MG63 (cell line): ENCODE measurements around the gene SCCPDH. TPM values are rescaled to one million over a fixed set of nuclear protein-coding genes. Genes with fewer than 3 reads are reported as not detected.
"Not testable (repeated sequence)": the region's sequence is repeated elsewhere in the genome, so short reads cannot be mapped to it uniquely, and the experiment has no call there.

Source experiments
- DNase-seq: peaks from one replicate; pipeline ENCODE4 v3.0.0-alpha.2; 2020
- H3K27me3 ChIP-seq: fragments of 250-450 bp; sonication (Bioruptor Pico); 2 replicates; pipeline ENCODE4 v1.5.1; 2020; ENCODE audit warnings: mild to moderate bottlenecking, moderate library complexity
- H3K36me3 ChIP-seq: fragments of 250-450 bp; sonication (Bioruptor Pico); 2 replicates; pipeline ENCODE4 v1.5.1; 2020; ENCODE audit warnings: mild to moderate bottlenecking, moderate library complexity
- H3K4me3 ChIP-seq: fragments of 250-450 bp; sonication (Bioruptor Pico); 2 replicates; pipeline ENCODE4 v1.5.1; 2020; ENCODE audit warnings: mild to moderate bottlenecking, moderate library complexity
- H3K9me3 ChIP-seq: fragments of 250-450 bp; sonication (Bioruptor Pico); 2 replicates; pipeline ENCODE4 v1.5.1; 2020; ENCODE audit warnings: mild to moderate bottlenecking, moderate library complexity
- total RNA-seq: library from RNA; depleted of rRNA; stranded (reverse); fragments of >200 nt; shearing (Covaris generic); gene quantifications from 2 replicates; pipeline ENCODE4 v1.2.3, GENCODE V29; 2014; ENCODE audit warnings: low replicate concordance; rRNA removed

SCCPDH gene
- total RNA-seq, 1 experiment from 2014 or later, result 51.1 TPM

DNA sequence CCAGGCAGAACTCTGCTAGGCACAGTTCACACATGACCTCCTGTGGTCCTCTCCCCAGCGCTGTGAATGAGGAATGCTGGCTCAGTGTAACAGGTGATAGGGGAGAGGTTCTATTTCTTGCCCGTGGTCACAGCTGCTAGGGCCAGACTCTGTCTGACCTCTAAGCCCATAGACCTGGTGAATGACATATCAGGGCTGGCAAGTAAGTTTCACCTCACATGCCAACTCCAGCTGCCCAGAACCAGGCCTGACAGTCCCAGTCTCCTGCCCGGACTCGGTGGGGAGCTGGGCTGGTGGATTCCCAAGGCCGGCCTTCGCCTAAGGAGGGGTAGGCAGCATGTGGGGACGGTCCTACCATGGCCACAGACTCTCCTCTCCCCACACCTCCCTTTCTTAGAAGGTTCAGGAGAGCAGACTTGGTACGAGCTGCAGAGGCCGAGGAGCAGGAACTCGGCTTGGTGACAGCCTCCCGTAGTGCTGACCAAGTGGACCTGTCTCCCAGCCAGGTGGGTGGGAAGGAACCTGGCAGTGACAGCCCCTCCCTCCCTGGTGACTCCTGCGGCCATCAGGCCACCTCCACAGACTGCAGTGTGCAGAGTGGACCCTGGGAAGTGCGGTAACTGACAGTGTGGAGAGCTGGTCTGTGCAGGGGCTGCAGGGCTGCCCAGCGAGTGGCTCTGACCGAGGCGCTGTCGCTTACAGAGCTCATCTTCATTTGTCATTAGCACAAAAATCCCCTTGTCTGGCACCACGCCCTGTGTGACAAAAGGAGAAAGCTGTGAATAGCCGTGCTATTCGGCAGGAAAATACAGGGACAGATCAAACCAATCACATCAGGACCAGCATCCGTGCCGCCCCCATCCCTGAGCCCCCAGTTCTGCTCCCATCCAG lies 74.6 kb downstream of the SCCPDH start:
- no peaks in the 10 kb centered on the region for H3K36me3 ChIP-seq
- no peaks in the 10 kb centered on the region for H3K27me3 ChIP-seq
- H3K9me3 ChIP-seq, result peaks cover 2% of the 10 kb centered on the region; the same call in 1 of the 2 replicates
- DNase-seq, result no peak
- no peak overlapping the region for H3K4me3 ChIP-seq

DNA sequence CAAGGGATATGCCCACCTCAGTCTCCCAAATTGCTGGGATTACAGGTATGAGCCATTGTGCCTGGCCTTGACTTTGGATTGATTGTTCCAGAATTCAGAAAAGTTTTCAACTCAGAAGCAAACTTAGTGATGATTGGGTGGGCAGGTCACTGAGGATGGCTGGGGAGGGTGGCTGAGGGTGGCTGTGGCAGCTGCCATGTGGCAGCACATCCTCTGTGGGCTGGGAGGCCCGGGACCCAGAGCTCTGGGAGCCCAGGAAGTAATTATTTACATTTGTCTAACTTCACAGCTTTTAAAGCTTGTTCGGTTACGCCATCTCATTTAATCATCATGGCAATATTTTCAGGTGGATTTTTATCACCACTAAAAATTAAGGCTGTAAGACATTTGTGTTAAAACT lies 76.1 kb downstream of the SCCPDH start:
- H3K27me3 ChIP-seq, result no peaks in the 10 kb centered on the region
- peaks cover 2% of the 10 kb centered on the region; the same call in 1 of the 2 replicates for H3K9me3 ChIP-seq
- H3K36me3 ChIP-seq, result no peaks in the 10 kb centered on the region
- DNase-seq, result no peak
- H3K4me3 ChIP-seq, result no peak overlapping the region

DNA sequence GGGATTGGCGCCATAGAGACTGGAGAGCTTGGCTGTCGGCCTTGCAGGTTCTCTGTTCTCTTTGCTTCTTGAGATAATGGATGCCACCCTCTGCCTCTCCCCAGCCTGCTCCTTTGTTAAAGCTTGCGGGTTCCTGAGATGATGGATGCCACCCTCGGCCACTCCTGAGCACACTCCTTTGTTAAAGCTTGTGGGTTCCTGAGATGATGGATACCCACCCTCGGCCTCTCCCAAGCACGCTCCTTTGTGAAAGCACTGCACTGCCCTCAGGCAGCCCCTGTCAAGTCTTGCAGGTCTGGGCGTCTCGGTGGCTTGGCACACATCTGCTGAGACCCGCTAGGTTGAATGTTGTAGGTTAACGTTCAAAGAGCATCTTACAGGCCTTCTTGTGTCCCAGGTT lies 76.5 kb downstream of the SCCPDH start:
- Histone ChIP-seq H3K4me3 (no peak overlapping the region), H3K27me3 (no peaks in the 10 kb centered on the region), H3K9me3 (peaks cover 2% of the 10 kb centered on the region; the same call in 1 of the 2 replicates), H3K36me3 (no peaks in the 10 kb centered on the region)
- DNase-seq, result no peak

DNA sequence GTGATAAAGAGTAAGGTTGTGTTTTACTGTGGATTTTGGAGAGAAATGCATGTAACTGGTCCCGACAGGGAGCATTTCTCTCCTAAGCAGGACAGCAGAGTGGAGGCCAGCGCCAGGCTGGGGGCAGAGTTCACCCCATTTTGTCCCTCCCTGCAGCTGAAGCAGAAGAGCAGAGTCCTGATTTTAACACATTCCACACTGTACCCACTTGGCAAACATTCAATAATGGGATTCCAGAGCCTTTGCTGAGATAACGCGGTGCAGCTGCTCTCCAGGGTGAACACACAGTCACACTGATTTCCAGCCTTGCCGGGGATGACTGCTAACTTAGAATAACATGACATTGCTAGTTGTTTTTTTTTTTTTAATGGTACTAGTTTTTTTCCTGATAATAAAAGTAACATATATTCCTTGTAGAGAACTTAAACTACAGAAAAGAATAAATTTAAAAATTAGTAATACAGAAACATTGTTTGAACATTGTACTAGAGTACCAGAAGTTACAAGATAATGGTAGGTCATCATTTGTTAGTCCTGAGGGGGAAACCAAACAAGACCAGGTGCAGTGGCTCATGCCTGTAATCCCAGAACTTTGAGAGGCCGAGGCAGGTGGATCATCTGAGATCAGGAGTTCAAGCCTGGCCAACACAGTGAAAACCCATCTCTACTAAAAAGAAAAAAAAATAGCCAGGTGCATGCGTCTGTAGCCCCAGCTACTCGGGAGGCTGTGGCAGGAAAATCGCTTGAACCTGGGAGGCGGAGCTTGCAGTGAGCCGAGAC lies 77.2 kb downstream of the SCCPDH start:
- no peak overlapping the region for H3K4me3 ChIP-seq
- no peaks in the 10 kb centered on the region for H3K27me3 ChIP-seq
- H3K9me3 ChIP-seq, result peaks cover 2% of the 10 kb centered on the region; the same call in 1 of the 2 replicates
- DNase-seq, result no peak
- H3K36me3 ChIP-seq, result no peaks in the 10 kb centered on the region

DNA sequence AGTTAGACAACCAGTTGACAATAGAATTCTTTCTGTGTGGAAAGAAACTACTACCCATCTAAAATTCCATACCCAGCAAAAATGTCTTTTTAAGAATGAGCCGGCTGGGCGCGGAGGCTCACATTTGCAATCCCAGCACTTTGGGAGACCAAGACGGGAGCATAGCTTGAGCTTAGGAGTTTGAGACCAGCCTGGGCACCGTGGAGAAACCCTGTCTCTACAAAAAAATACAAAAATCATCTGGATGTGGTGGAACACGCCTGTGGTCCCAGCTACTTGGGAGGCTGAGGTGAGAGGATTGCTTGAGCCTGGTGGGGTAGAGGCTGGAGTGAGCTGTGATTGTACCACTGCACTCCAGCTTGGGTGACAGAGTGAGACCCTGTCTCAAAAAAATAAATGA lies 79.2 kb downstream of the SCCPDH start:
- Histone ChIP-seq H3K9me3 (peaks cover 2% of the 10 kb centered on the region; the same call in 1 of the 2 replicates), H3K36me3 (no peaks in the 10 kb centered on the region), H3K27me3 (peaks cover 7% of the 10 kb centered on the region; the same call in 1 of the 2 replicates), H3K4me3 (no peak overlapping the region)
- DNase-seq, result no peak

DNA sequence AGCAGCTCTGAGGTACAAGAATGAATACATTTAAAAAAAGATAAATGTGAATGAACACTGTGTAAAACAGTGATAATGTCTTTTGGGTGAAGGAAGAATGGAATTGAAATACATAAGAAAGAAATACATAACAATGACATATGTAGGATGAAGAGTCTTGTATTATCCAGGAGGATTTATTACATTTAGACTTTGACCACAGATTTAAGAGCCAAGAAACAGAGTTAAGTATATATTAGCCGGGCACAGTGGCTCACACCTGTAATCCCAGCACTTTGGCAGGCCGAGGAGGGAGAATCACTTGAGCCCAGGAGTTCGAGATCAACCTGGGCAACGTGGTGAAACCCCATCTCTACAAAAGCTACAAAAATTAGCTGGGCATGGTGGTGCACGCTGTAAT lies 79.7 kb downstream of the SCCPDH start:
- peaks cover 2% of the 10 kb centered on the region; the same call in 1 of the 2 replicates for H3K9me3 ChIP-seq
- no peaks in the 10 kb centered on the region for H3K36me3 ChIP-seq
- no peak for DNase-seq
- peaks cover 7% of the 10 kb centered on the region; the same call in 1 of the 2 replicates for H3K27me3 ChIP-seq
- H3K4me3 ChIP-seq, result no peak overlapping the region

DNA sequence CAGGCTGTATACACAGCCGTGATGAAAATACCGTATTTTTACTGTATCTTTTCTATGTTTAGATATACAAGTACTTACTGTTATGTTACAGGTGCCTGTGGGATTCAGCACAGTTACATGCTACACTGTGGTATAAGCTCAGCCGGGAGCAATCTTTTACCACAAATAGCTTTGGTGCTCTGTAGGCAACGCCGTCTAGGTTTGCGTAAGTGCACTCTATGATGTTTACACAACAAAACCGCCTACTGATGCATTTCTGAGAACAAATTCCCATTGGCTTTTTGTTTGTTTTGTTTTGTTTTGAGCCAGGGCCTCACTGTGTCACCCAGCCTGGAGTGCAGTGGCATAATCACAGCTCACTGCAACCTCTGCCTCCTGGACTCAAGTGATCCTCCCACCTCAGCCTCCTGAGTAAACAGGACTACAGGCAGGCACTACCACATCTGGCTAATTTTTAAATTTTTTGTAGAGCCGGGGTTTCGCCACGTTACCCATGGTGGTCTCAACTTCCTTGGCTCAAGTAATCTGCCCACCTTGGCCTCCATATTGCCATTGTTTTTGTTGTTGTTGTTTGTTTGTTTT lies 81.0 kb downstream of the SCCPDH start:
- no peaks in the 10 kb centered on the region for H3K36me3 ChIP-seq
- peaks cover 7% of the 10 kb centered on the region; the same call in 1 of the 2 replicates for H3K27me3 ChIP-seq
- H3K9me3 ChIP-seq, result peaks cover 2% of the 10 kb centered on the region; the same call in 1 of the 2 replicates
- no peak overlapping the region for H3K4me3 ChIP-seq
- DNase-seq, result no peak

DNA sequence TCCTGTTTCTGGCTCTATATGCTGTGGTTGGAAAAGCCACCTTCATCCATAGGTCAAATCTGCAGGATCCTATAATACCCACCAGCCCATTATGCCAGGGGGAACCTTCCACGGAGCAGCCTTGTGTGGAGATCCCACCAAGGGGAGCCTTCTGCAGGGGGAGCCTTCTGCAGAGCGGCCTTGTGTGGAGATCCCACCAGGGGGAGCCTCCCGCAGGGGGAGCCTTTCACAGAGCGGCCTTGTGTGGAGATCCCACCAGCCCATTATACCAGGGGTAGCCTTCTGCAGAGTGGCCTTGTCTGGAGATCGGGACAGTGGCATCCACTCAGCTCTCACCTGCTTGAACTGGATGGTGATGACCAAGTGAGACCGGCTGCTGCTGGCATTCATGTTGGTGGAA lies 85.3 kb downstream of the SCCPDH start:
- peaks cover 7% of the 10 kb centered on the region; the same call in 1 of the 2 replicates for H3K27me3 ChIP-seq
- H3K36me3 ChIP-seq, result no peaks in the 10 kb centered on the region
- H3K9me3 ChIP-seq, result no peaks in the 10 kb centered on the region
- H3K4me3 ChIP-seq, result no peak overlapping the region
- no peak for DNase-seq

DNA sequence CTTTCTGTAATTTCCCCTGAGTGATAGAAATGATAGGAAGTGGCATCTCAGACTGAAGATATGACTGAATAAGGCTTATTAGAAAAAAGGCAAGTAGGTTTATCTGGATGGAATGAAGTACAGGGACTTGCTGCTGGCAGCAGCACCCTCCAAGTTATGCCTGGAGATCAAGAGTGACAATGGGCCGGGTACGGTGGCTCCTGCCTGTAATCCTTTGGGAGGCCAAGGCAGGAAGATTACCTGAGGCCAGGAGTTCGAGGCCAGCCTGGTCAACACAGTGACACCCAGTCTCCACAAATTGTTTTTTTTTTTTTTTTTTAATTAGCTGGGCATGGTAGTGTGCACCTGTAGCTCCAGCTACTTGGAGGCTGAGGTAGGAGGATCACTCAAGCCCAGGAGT lies 87.8 kb downstream of the SCCPDH start:
- no peak overlapping the region for H3K4me3 ChIP-seq
- DNase-seq, result no peak
- H3K27me3 ChIP-seq, result peaks cover 7% of the 10 kb centered on the region; the same call in 1 of the 2 replicates
- no peaks in the 10 kb centered on the region for H3K9me3 ChIP-seq
- H3K36me3 ChIP-seq, result no peaks in the 10 kb centered on the region

DNA sequence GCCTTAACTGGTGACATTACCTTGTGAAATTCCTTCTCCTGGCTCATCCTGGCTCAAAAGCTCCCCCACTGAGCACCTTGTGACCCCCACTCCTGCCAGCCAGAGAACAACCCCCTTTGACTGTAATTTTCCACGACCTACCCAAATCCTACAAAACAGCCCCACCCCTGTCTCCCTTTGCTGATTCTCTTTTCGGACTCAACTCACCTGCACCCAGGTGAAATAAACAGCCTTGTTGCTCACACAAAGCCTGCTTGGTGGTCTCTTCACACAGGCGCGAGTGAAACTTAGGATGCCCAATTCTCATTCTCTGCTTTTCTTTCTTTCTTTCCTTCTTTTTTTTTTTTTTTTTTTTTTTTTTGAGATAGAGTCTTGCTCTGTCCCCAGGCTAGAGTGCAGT lies 89.1 kb downstream of the SCCPDH start:
- DNase-seq, H3K4me3 ChIP-seq, H3K9me3 ChIP-seq, H3K36me3 ChIP-seq, H3K27me3 ChIP-seq: not testable (repeated sequence)

DNA sequence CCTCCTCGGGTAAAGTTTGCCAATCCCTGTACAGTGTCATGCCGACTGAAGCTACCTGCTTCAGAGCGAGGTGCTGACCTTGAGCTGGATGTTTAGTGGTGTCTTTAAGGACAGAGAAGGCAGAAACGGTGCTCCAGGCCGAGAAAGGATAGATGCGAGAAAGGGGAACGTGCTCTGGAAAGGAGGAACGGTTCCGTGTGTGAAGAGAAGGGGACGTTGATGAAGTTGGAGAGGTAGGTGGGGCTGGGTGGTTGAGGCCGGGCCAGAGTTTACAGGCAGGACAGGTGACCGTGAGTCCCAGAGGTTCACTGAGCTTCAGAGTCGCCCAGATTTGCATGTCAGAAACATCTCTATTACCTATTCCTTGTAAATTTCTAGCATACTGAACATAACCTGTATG lies 90.7 kb downstream of the SCCPDH start:
- no peak for DNase-seq
- Histone ChIP-seq H3K4me3 (no peak overlapping the region), H3K9me3 (no peaks in the 10 kb centered on the region), H3K27me3 (no peaks in the 10 kb centered on the region), H3K36me3 (no peaks in the 10 kb centered on the region)

DNA sequence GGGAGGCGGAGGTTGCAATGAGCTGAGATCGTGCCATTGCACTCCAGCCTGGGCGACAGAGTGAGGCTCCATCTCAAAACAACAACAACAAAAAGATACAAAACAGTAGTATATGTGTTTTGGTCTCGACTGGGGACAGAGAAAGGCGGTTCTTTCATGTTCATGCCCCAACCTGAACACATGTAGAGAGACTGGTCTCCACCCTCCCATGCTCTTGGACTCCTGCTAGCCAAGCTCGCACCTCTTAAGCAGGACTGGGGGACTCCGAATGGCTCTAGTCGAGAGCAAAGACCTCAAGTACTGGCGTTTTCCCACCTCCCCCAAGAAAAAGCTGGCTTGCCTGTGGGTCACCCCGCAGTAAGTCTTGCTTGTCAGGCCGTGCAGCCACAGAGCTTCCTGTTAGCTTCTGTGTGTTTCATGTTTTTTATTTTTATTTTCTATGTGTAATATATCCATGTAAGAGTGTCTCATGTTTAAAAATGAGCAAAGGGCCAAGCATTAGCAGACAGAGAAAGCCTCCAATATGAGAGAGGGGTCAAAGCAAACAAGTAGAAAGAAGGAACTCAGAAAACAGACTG lies 91.6 kb downstream of the SCCPDH start:
- Histone ChIP-seq H3K36me3 (no peaks in the 10 kb centered on the region), H3K4me3 (no peak overlapping the region), H3K9me3 (no peaks in the 10 kb centered on the region), H3K27me3 (no peaks in the 10 kb centered on the region; the same call in 1 of the 2 replicates)
- no peak for DNase-seq

Other genes starting within 250 kb of the SCCPDH start
- gene SMYD3, start 217.1 kb upstream of the SCCPDH start, total RNA-seq, result 33.3 and 46.6 TPM in 2 replicates
- gene TFB2M, start 158.1 kb upstream of the SCCPDH start, total RNA-seq, result 10.9 and 13.3 TPM in 2 replicates
- gene CNST, start 158.0 kb upstream of the SCCPDH start, total RNA-seq, result 10.5 and 11.2 TPM in 2 replicates
- 25.9 and 38.6 TPM in 2 replicates for gene AHCTF1, start 207.5 kb downstream of the SCCPDH start, total RNA-seq